Hepatocyte (in vitro differentiated cells): ENCODE results near the gene RASSF8. TPM values are rescaled to one million over a fixed set of nuclear protein-coding genes. Genes with fewer than 3 reads are reported as not detected.

Source experiments
- DNase-seq: peaks from one replicate; pipeline ENCODE4 v3.0.0-alpha.2; 2016; ENCODE audit warnings: low spot score
- H2AFZ ChIP-seq: fragments of 200-600 bp; sonication (generic); 2 replicates; pipeline ENCODE4 v1.6.0; 2016; ENCODE audit warnings: antibody characterized with exemption, mild to moderate bottlenecking
- H3K27ac ChIP-seq: fragments of 200-600 bp; sonication (generic); 2 replicates; pipeline ENCODE4 v1.5.1; 2016; ENCODE audit warnings: mild to moderate bottlenecking
- H3K27me3 ChIP-seq: fragments of 200-600 bp; sonication (generic); 2 replicates; pipeline ENCODE4 v1.6.1; 2016
- H3K36me3 ChIP-seq: fragments of 200-600 bp; sonication (generic); replicated peaks from 2 replicates; pipeline ENCODE4 v1.5.1; 2016; ENCODE audit warnings: low read depth; ENCODE audit not compliant: insufficient read depth
- H3K4me1 ChIP-seq: fragments of 200-600 bp; sonication (generic); 2 replicates; pipeline ENCODE4 v1.5.1; 2016; ENCODE audit warnings: mild to moderate bottlenecking, moderate library complexity; ENCODE audit not compliant: insufficient read depth
- H3K4me2 ChIP-seq: fragments of 200-600 bp; sonication (generic); 2 replicates; pipeline ENCODE4 v1.6.0; 2016
- H3K4me3 ChIP-seq: fragments of 200-600 bp; sonication (generic); 2 replicates; pipeline ENCODE4 v1.5.1; 2016; ENCODE audit warnings: mild to moderate bottlenecking
- H3K79me2 ChIP-seq: fragments of 200-600 bp; sonication (generic); 2 replicates; pipeline ENCODE4 v1.6.0; 2017; ENCODE audit warnings: mild to moderate bottlenecking
- H3K9me2 ChIP-seq: fragments of 200-600 bp; sonication (generic); replicated peaks from 2 replicates; pipeline ENCODE4 v1.6.0; 2017; ENCODE audit warnings: mild to moderate bottlenecking; ENCODE audit not compliant: insufficient read depth
- H3K9me3 ChIP-seq: fragments of 200-600 bp; sonication (generic); 2 replicates; pipeline ENCODE4 v1.5.1; 2016; ENCODE audit warnings: low read depth, mild to moderate bottlenecking
- H4K20me1 ChIP-seq: fragments of 200-600 bp; sonication (generic); 2 replicates; pipeline ENCODE4 v1.6.0; 2016; ENCODE audit warnings: mild to moderate bottlenecking; ENCODE audit not compliant: insufficient read depth, poor library complexity, severe bottlenecking
- CTCF ChIP-seq: fragments of 200-600 bp; sonication (generic); IDR thresholded peaks from 2 replicates; pipeline ENCODE4 v1.5.1; 2016; ENCODE audit warnings: antibody characterized with exemption, mild to moderate bottlenecking; ENCODE audit not compliant: poor library complexity
- EZH2 ChIP-seq: fragments of 200-600 bp; sonication (generic); IDR thresholded peaks from 2 replicates; pipeline ENCODE4 v1.6.1; 2016; ENCODE audit warnings: antibody characterized with exemption, mild to moderate bottlenecking, borderline replicate concordance
- EZH2phosphoT487 ChIP-seq: fragments of 200-600 bp; sonication (generic); IDR thresholded peaks from one replicate; pipeline ENCODE4 v1.6.1; 2018; ENCODE audit warnings: antibody characterized with exemption, mild to moderate bottlenecking, low read depth, moderate library complexity; ENCODE audit not compliant: unreplicated experiment, severe bottlenecking
- WGBS: methylation state at CpG from one replicate; pipeline ENCODE4 v1.1.6; 2016; ENCODE audit warnings: low lambda C conversion rate; ENCODE audit errors: missing lambda C conversion rate; 5-methylcytosine and 5-hydroxymethylcytosine counted together
- polyA plus RNA-seq: library from polyadenylated mRNA; unstranded; fragments of >200 nt; fragmentation: Nextera tagmentation; extraction: Ambion mirVana; gene quantifications from 2 replicates; pipeline ENCODE4 v1.2.1, GENCODE V29; 2016
- total RNA-seq: library from RNA; depleted of rRNA; stranded (reverse); fragments of >200 nt; gene quantifications from 2 replicates; pipeline ENCODE4 v1.2.3, GENCODE V29; 2014

Gene RASSF8
- total and polyA plus RNA-seq, 2 experiments from 2014 or later = 24.6 to 46.2 TPM

GRCh38 chr12:26096036-26096435 is 137.6 kb downstream of the RASSF8 start:
- no peaks in the 10 kb centered on the region for H3K9me3 ChIP-seq
- H3K27me3 ChIP-seq = no peaks in the 10 kb centered on the region
- no peak for TF ChIP-seq EZH2
- TF ChIP-seq EZH2phosphoT487 = no peak
- TF ChIP-seq CTCF = no peak
- no peak overlapping the region for H3K4me3 ChIP-seq
- no peak overlapping the region for H3K4me2 ChIP-seq
- H3K79me2 ChIP-seq = no peaks in the 10 kb centered on the region
- no peaks in the 10 kb centered on the region for H4K20me1 ChIP-seq
- no peaks in the 10 kb centered on the region for H3K4me1 ChIP-seq
- H3K36me3 ChIP-seq = no peaks in the 10 kb centered on the region
- WGBS = 92% methylated on average over 2 of the region's 2 CpGs
- no peak overlapping the region for H2AFZ ChIP-seq
- no peaks in the 10 kb centered on the region for H3K9me2 ChIP-seq
- no peak overlapping the region for H3K27ac ChIP-seq
- DNase-seq = no peak

- TF ChIP-seq EZH2phosphoT487 = no peak
- peak; percentile 98 for TF ChIP-seq CTCF
- no peaks in the 10 kb centered on the region for H3K27me3 ChIP-seq
- H4K20me1 ChIP-seq = no peaks in the 10 kb centered on the region
- H3K4me1 ChIP-seq = no peaks in the 10 kb centered on the region
- no peaks in the 10 kb centered on the region for H3K9me3 ChIP-seq
- no peak overlapping the region for H3K4me2 ChIP-seq
- H3K36me3 ChIP-seq = no peaks in the 10 kb centered on the region
- H3K4me3 ChIP-seq = no peak overlapping the region
- no peak overlapping the region for H2AFZ ChIP-seq
- H3K9me2 ChIP-seq = no peaks in the 10 kb centered on the region
- DNase-seq = peak; percentile 84
- no peak overlapping the region for H3K27ac ChIP-seq
- H3K79me2 ChIP-seq = no peaks in the 10 kb centered on the region
- 19% methylated on average over 6 of the region's 6 CpGs for WGBS
Observed at GRCh38 chr12:26097046-26097878, 138.8 kb downstream of the RASSF8 start.

GRCh38 chr12:26100666-26101349 is 142.3 kb downstream of the RASSF8 start:
- TF ChIP-seq EZH2 (no peak), CTCF (no peak), EZH2phosphoT487 (no peak)
- Histone ChIP-seq H3K4me1 (no peaks in the 10 kb centered on the region), H2AFZ (no peak overlapping the region), H3K4me2 (peak overlapping the region; percentile 22), H3K9me2 (no peaks in the 10 kb centered on the region), H4K20me1 (no peaks in the 10 kb centered on the region), H3K27ac (peak overlapping the region; percentile 57), H3K79me2 (no peaks in the 10 kb centered on the region), H3K27me3 (no peaks in the 10 kb centered on the region), H3K4me3 (no peak overlapping the region), H3K9me3 (no peaks in the 10 kb centered on the region), H3K36me3 (no peaks in the 10 kb centered on the region)
- DNase-seq = peak; percentile 30
- WGBS = 70% methylated on average over 8 of the region's 8 CpGs
